Activated naive CD4-positive, alpha-beta T cell treated with anti-CD3 and anti-CD28 coated beads, Interleukin-2, amount 50 U/mL, for 72 hours (primary cell): ENCODE data around the gene GEMIN4. TPM values are rescaled to one million over a fixed set of nuclear protein-coding genes. Genes with fewer than 3 reads are reported as not detected.
"Not testable (repeated sequence)": the region's sequence is repeated elsewhere in the genome, so short reads cannot be mapped to it uniquely, and the experiment has no call there.

Experiments
- ATAC-seq, 2 donors: fragments of 150-1000 bp; cut with Tn5 transposase; 2 replicates each; pipeline ENCODE4 v1.10.0; 2021; ENCODE audit warnings: mild to moderate bottlenecking in 2 of 2, moderate library complexity in 2 of 2
- DNase-seq, 2 donors: peaks; one replicate each; pipeline ENCODE4 v3.0.0; 2021 to 2022; ENCODE audit warnings: low spot score in 2 of 2
- H3K27ac Mint-ChIP-seq, 2 donors: one replicate each; pipeline ENCODE4 v1.8.0; 2022; ENCODE audit warnings: mild to moderate bottlenecking in 2 of 2, mixed read lengths in 2 of 2
- H3K36me3 Mint-ChIP-seq, 2 donors: one replicate each; pipeline ENCODE4 v1.8.0; 2022; ENCODE audit warnings: mixed read lengths in 2 of 2
- H3K9me3 Mint-ChIP-seq, 2 donors: one replicate each; pipeline ENCODE4 v1.8.0; 2022; ENCODE audit warnings: mixed read lengths in 2 of 2
- total RNA-seq, 2 donors: library from RNA; stranded (reverse); gene quantifications; one replicate each; pipeline ENCODE4 v1.2.3, GENCODE V29; 2022

Gene GEMIN4
- total RNA-seq, 2 donors from 2014 or later = 25.1 to 48.7 TPM

DNA sequence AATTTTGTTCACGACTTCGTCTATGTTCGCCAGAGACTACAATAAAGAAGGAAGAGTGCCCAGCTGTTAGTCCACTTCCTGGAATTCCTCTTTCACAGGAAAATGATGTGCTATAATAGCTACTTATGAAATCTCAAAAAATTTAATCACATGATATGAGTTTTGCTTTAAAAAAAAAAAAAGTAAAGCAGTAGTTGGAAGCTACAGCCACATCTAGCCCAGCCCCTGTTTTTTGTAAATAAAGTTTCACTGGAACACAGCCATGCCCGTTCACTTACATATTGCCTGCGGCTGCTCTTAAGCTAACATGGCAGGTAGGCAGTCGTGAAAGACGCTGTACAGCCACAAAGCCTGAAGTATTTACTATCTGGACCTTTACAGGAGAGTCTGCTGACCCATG, 52.7 kb downstream of the GEMIN4 start:
- no peak for DNase-seq
- no peak for ATAC-seq
- peaks cover 5 to 7% of the 10 kb centered on the region in 2 donors for H3K36me3 Mint-ChIP-seq
- no peaks in the 10 kb centered on the region for H3K9me3 Mint-ChIP-seq
- H3K27ac Mint-ChIP-seq = no peak overlapping the region

DNA sequence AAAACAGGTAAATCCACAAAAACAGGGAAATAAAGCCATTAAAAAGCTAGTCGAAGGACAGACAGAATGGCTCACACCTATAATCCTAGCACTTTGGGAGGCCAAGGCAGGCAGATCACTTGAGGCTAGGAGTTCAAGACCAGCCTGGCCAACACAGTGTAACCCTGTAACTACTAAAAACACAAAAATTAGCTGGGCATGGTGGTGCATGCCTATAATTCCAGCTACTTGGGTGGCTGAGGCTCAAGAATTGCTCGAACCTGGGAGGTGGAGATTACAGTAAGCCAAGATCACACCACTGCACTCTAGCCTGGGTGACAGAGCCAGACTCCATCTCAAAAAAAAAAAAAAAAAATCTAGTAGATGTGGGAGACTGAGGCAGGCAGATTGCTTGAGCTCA, 54.0 kb downstream of the GEMIN4 start:
- not testable (repeated sequence) for DNase-seq, ATAC-seq, H3K36me3 Mint-ChIP-seq, H3K9me3 Mint-ChIP-seq, H3K27ac Mint-ChIP-seq

DNA sequence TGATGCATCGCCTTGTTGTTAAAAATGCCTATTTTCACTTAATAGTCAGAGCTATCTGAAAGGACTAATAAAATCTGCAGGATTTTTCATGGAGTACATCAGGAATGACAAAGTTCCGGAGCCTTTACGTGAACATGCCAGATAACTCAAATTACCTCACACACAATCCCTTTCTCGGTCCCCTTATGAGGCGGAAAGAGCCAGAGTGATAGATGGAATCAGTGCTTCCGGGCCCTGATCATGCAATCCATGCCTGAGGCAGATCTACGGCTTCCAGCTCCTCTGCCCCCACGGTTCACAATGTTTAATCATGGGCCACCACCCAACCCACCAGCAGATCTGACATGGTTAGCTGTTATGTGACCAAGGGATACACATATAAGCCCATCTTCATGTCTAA, 54.4 kb downstream of the GEMIN4 start:
- Mint-ChIP-seq H3K27ac (peak overlapping the region in 1 of 2 donors; percentile 14), H3K9me3 (no peaks in the 10 kb centered on the region), H3K36me3 (peaks cover 5 to 7% of the 10 kb centered on the region in 2 donors)
- DNase-seq = no peak
- ATAC-seq = no peak

DNA sequence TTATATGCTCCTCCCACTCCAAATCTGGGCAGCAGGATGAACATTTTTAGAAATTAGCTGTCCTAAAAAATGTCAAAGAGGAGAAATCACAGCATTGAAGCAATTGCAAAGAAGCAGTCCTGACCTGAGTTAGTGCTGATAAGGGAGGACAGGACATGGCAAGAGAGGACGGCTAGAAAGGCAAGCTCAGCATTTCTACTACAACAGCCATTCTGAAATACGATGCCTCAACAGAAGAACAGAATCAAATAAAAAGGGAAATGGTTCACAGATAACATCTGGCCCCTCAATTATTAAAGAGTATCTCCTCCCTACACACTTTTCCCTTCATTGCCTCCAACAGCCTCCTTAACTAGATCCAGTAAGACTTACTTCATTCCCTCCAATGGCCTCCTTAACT, 55.7 kb downstream of the GEMIN4 start:
- H3K36me3 Mint-ChIP-seq = peaks cover 5 to 7% of the 10 kb centered on the region in 2 donors
- ATAC-seq = no peak
- H3K9me3 Mint-ChIP-seq = no peaks in the 10 kb centered on the region
- H3K27ac Mint-ChIP-seq = no peak overlapping the region
- no peak for DNase-seq

Other genes starting within 250 kb of the GEMIN4 start
- gene VPS53, start 37.4 kb downstream of the GEMIN4 start, total RNA-seq = 10 to 100 TPM; 39.1 to 56.7 TPM
- 10 to 100 TPM in 1 of 2 donors, 1 to 10 TPM in 1; 1.5 to 20.4 TPM for gene TLCD3A, start 19.7 kb downstream of the GEMIN4 start, total RNA-seq
- 10 to 100 TPM; 49.4 to 63.3 TPM for gene GLOD4, start 30.0 kb upstream of the GEMIN4 start, total RNA-seq
- 10 to 100 TPM; 23.2 to 28.5 TPM for gene MRM3, start 30.1 kb upstream of the GEMIN4 start, total RNA-seq
- under 1 TPM; 0.39 to 0.80 TPM for gene NXN, start 227.5 kb upstream of the GEMIN4 start, total RNA-seq
- gene TIMM22, start 244.9 kb upstream of the GEMIN4 start, total RNA-seq = 10 to 100 TPM in 1 of 2 donors, 1 to 10 TPM in 1; 2.4 to 10.0 TPM